CD4-positive, alpha-beta T cell treated with Interleukin-10 for 1 hour (primary cell): ENCODE data around the gene TPD52L2.
"Not testable (repeated sequence)": the region's sequence is repeated elsewhere in the genome, so short reads cannot be mapped to it uniquely, and the experiment has no call there.

ENCODE experiments used
- DNase-seq: peaks from one replicate; pipeline ENCODE4 v3.0.0-alpha.2; 2020

TPD52L2 gene

DNA sequence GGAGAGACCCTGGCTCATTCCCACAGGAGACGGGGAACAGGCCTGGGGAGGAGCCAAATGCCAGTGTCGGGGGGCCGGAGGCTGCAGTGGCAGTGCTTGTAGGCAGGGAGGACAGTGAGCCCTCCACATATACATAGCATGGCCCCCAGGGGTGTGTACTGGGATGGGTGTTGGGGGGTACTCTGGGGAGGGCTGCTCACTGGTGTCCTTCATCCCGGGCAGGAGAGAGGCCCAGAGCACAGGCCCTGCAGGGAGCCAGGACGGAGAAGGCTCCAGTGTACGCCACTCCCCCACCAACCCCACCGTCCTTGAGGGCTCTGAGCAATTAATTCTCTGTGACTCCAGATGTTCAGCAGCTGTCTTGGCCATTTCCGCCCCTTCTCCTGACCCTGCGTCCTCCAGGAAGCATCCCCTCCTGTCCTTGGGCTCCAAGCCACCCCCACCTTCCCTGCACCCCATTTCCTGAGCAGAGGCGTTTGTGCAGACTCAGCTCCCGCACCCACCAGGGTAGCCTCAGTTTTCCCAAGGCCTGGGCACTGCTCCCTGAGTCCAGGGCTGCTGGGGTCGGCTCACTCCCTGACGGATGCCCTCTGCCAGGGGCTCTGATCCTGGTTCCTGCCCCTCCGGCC, 7.2 kb upstream of the TPD52L2 start:
- no peak for DNase-seq

DNA sequence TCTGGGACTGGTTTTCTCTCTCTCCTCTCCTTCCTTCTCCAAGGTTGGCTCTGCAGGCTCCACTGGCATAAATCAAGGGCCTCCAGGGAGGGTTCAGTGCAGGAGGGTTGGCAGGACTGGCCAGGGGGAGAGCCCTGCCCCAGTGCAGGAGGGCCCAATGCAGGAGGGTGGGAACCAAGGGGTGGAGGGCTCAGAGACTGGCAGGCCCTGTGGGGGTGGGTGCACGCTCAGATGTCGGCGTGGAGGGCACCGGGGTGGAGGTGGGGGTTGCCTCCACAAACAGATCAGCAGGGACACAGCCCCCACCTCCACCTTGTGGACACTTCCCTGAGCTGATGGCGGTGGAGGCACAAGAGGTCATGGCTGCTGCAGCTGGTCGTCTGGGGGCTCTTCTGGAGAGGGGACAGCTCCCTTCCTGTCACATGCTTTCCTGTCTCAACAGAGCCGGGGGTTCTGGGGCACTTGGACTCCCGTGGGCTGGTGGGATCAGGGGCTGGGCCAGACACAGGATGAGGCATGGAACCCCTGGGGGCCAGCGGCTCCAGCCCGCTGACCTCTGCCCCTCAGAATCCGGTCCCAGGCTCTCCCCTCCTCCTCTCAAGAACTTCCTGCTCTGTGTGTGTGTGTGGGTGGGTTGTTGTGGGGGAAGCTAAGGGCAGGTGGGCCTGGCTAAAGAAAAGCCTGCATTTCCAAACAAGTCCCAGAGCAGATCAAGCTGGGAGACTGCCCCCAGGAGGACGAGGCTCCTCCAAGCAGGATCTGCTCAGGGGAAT, 6.5 kb upstream of the TPD52L2 start:
- no peak for DNase-seq

DNA sequence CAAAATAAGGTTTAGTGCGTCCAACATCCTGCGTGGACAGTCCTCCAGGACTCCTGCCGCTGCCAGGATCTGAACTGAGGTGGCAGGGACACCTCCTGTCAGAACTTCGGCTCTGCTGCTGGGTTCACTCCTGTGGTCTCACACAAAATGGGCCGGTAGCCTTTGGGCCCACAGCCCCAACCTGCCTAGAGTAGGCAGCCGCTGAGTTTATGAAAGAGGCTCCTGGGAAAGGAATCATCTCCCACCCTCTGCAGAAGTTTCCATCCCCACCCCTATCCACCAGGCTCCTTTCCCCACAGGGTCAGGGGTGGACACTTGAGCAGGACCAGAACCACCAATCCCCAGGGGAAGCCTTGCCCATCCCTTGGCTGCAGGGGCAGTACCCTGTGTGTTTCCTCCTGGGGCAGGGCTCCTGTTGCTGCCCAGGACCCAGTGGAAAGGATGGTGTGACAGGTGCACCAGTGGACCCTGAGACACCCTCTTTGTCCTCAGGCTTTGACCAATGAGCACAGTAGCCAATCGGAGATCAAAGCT, 5.8 kb upstream of the TPD52L2 start:
- DNase-seq: no peak

DNA sequence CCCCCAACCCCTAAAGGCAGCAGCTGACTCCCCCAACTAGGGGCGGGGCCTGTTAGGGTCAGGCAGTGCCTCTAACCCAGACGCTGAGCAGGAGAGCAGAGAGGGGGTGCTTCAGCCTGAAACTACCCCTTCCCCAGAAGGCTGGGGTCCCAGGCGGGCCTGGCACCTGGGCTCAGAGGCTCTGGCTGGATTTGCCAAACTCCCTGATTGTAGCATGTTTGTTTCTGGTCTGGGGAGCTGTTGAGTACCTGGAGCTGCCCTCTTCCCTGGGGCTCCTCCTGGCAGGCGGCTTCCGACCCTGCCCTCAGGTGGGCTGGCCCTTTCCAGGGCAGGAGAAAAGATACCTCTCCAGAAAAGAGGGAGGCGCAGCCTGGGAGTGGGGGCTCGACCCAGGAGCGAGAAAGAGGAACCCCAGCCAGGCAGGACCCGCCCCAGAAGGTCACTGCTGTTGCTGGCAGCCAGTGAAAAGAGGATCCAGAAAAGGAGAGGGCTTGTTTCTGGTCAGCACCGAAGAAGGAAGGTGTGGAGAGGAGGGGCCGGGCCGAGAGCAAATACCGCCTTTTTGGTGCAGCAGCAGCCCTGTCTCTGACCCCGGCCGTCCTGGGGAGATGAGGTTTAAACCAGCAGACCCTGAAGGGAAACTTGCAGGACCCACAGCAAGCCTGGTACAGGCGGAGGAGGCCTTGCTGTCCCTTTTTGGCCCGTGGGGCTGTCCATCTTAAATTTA, 4.6 kb upstream of the TPD52L2 start:
- DNase-seq: no peak

DNA sequence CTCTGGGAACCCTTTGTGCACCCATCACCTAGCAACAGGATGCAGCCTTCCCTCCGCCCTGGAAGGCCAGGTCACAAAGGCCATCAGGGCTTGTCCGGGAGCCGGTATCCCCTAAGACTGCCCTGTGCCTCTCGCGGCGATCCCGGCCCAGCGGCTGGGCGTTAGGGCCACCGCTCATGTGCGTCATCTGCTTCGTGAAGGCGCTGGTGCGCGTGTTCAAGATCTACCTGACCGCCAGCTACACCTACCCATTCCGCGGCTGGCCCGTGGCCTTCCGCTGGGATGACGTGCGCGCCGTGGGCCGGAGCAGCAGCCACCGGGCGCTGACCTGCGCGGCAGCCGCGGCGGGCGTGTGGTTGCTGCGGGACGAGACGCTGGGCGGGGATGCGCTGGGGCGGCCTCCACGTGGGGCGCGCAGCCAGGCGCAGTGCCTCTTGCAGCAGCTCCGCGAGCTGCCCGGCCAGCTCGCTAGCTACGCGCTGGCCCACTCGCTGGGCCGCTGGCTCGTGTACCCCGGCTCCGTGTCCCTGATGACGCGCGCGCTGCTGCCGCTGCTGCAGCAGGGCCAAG, 3.6 kb upstream of the TPD52L2 start, which contains the start of gene ABHD16B:
TSS of gene ABHD16B (plus strand) at position 134 of the 570 bp plus-strand sequence. CDS start at position 177, 43 bp downstream.
- no peak for DNase-seq

DNA sequence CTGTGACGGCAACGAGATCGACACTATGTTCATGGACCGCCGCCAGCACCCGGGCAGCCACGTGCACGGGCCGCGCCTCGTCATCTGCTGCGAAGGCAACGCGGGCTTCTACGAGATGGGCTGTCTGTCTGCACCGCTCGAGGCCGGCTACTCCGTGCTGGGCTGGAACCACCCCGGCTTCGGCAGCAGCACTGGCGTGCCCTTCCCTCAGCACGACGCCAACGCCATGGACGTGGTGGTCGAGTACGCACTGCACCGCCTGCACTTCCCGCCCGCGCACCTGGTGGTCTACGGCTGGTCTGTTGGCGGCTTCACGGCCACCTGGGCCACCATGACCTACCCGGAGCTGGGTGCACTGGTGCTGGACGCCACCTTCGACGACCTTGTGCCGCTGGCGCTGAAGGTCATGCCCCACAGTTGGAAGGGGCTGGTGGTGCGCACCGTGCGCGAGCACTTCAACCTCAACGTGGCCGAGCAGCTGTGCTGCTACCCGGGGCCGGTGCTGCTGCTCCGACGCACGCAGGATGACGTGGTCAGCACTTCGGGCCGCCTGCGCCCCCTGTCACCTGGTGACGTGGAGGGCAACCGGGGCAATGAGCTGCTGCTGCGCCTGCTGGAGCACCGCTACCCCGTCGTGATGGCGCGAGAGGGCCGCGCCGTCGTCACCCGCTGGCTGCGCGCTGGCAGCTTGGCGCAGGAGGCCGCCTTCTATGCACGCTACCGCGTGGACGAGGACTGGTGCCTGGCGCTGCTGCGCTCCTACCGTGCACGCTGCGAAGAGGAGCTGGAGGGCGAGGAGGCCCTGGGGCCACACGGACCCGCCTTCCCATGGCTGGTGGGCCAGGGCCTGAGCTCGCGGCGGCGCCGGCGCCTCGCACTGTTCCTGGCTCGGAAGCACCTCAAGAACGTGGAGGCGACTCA, 2.8 kb upstream of the TPD52L2 start:
- no peak for DNase-seq

DNA sequence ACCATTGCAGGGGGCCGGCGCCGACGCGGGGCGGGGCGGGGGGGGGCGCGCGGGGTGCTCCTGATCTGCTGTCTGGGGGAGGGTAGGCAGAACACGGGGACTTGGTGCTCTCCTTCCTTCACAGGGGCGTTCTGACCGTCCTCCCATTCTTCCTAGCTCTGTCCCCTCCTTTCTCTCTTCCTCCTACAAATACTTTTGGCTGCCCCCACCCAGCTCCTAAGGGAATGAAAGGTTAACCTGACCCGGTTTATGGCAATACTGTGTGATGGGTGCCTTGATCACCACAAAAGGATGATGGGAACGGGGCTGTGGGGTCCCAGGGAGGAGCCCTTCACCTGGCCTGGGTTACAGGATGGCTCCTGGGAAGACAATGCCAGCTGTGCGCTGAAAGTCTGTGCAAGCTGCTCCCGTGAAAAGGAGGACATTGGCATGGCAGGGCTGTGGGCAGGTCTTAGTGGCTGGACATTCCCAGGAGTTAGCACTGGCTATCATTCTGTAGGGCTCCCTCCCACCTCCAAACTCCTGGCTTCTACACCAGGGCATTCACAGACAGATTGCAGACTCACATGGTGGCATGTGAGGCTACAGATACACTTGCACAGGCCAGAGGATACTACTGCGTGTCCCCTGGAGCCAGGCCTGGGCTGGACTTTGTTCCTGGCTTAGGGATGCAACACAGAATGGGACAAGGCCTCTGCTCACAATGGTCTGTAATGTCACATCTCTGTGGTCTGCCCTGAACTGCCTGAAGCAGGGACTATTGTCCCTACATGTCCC, 1.9 kb upstream of the TPD52L2 start:
- DNase-seq: no peak

DNA sequence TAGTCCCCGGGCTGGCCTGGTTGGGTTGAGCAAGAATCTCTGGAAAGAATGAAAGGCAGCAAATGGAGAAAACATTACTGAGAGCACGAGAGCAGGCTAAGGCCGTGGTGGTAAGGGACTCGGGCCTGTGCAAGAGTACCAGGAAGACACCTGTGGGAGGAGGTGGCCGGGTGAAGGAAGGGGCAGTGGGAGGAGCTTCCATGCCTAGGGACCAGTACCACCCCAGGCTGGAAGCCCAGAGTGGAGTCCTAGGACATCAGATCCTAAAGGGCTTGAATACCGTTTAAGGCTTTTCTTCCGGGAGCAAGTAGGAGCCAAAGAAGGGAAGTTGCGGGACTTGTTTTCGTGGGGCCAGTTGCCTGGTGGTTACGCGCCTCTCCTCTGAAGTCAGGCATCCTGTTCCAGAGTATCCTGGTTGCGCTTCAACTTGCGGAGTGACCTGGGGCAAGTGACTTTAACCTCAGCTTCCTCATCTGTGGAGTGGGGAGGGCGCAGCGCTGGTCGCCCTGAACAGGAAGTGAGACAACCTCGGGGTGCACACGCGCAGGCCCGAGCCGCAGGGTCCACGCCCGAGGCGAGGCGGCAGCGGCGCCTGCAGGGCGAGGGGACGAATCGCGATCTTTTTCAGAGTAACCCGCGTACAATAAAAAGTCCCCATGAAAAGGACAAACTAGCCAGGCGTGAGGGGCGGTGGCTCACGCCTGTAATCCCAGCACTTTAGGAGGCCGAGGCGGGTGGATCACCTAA, 1.1 kb upstream of the TPD52L2 start:
- peak; percentile 84 for DNase-seq

DNA sequence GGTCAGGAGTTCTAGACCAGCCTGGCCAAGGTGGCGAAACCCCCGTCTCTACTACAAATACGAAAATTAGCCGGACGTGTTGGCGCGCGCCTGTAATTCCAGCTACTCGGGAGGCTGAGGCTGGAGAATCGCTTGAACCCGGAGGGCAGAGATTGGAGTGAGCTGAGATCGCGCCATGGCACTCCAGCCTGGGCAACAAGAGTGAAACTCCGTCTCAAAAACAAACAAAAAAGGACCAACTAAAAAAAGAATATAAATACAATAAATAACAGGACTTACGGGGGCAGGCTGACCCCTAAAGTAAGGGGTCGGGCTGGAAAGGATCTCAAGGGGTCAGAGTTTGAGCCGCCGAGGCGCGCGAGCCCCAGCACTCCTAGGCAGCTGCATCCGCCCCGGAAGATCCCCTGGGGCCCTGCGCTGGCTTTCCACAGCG, 509 bp upstream of the TPD52L2 start:
- DNase-seq: no peak

DNA sequence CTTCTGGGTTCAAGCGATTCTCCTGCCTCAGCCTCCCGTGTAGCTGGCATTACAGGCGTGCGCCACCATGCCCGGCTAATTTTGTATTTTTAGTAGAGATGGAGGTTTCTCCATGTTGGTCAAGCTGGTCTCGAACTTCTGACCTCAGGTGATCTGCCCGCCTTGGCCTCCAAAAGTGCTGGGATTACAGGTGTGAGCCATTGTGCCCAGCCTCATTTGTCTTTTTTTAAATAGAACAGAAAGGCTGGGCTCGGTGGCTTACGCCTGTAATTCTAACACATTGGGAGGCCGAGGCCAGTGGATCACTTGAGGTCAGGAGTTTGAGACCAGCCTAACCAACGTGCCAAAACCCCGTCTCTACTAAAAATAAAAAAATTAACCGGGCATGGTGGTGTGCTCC, 2.0 kb downstream of the TPD52L2 start:
- DNase-seq: not testable (repeated sequence)

DNA sequence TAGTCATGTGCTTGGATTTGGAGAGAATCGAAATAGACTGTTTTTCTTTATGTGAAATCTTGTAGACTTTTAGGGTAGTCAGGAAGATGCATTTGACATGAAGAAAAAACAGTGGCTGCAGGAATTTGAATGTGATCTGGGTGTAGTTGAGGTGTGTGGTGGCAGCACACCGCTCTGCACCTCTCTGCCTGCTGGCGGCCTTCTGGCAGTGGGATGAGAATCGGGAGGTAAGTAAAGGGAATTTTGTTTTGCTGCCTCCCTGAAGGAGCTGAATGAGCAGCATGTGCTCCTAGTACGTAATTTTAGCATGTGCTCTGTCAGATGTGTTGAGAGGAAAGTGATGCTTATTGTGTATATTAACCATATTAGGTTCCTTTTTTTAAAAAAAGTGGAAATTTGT, 3.2 kb downstream of the TPD52L2 start:
- DNase-seq: no peak

DNA sequence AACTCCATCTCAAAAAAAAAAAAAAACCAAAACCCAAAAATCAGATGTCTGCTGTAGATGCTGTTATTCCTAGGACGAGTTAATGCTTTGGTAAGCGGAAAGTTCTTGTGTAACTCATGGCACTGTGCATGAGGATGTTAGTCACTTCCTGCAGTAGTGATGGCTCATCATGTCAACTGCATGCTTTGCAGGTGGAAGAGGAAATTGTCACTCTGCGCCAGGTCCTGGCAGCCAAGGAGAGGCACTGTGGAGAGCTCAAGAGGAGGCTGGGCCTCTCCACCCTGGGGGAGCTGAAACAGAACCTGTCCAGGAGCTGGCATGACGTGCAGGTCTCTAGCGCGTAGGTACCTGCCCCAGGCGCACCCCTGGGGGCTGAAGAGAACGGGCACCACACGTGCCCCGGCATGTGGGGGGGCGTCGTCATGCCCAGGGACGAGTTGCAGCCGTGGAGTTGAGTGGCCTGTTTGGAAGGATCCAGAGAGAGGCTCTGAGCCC, 8.5 kb downstream of the TPD52L2 start:
- DNase-seq: peak; percentile 41

DNA sequence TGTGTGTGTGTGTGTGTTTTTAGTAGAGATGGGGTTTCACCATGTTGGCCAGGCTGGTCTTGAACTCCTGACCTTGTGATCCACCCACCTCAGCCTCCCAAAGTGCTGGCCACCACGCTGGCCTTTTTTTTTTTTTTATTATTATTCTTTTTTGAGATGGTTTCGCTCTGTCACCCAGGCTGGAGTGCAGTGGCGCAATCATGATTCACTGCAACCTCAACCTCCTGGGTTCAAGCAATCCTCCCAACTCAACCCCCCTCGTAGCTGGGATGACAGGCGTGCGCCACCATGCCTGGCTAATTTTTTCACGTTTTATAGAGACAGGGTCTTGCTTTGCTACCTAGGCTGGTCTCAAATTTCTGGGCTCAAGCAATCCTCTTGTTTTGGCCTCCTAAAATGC, 9.2 kb downstream of the TPD52L2 start:
- DNase-seq: not testable (repeated sequence)

DNA sequence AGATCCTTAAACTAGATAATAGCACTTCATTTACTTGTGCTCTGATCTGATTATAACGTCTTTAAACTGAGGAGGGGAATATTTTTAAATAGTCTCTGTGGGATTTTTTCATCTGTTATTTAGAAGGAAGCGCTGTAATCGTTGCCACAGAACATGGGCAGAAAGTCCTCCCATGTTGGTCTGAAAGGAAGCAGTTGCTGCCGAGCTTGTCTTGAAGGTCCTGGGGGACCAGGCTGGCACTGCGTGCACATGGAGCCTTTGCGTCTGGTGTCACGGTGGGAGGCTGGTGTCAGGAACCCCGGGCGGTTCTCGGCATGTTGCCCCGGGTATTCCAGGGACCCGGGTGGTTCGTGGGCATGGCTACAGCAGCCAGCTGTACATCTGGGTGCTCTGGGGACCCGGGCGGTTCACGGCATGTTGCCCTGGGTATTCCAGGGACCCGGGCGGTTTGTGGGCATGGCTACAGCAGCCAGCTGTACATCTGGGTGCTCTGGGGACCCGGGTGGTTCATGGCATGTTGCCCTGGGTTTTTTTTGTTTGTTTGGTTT, 11.5 kb downstream of the TPD52L2 start:
- no peak for DNase-seq

DNA sequence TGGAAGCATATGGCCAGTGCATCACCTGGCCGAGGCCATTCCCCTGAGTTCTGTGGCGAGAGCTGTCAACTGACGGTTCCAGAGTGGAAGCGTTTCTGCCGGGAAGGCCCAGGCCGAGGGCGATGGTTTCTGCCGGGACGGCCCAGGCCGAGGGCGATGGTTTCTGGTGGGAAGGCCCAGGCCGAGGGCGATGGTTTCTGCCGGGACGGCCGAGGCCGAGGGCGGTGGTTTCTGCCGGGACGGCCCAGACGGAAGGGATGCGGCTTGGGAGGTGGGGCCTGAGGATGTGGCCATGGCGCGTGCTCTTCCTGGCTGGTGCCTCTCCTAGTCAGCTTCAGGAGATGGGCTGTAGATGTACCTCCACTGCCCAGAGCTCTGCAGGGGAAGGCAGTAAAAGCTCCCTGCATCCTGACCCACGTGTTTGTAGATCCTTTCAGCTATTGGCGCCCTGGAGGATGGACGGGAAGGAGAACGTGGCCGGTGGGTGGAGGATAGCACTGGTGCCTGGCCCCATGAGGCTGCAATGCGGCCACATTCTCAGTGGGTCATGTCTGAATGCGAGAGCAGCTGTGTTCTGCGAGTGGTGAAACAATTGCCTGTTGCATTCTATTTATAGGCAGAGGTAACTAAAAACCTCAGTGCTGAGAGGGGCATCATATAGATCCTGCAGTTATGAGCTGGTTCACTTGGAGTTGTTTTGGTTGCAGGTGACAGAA, 12.8 kb downstream of the TPD52L2 start:
- DNase-seq: no peak

DNA sequence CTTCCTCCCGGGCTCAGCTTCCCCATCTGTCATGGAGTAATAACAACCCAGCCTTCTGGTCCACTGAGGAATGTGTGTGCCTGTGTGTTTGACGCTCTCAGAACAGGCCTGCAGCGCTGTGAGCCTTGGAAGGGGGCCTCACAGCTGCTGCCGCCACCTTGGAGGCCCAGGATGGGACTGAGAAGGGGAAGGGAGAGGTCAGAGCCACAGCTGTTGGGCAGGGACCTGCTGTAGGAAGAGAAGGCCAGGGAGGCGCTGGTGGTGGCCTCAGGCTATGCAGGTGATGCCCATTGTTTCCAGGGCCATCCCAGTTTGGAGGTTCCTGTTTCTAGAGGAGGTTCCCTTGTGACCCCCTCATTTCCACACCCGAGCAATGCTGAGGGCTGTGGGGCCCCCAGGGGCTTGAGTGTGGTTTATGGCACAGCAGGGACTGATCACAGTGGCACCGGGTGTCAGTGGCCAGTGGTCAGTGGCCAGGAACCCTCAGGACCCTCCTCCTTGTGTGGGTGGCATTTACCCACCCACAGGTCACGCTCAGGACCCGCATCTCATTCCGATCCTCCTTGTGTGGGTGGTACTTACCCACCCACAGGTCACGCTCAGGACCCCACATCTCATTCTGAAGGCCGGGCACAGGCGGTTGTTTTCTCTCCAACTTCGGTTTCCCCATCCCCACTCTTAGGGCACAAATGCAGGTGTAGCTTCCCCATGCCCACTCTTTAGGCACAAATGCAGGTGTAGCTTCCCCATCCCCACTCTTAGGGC, 14.0 kb downstream of the TPD52L2 start:
- DNase-seq: no peak

DNA sequence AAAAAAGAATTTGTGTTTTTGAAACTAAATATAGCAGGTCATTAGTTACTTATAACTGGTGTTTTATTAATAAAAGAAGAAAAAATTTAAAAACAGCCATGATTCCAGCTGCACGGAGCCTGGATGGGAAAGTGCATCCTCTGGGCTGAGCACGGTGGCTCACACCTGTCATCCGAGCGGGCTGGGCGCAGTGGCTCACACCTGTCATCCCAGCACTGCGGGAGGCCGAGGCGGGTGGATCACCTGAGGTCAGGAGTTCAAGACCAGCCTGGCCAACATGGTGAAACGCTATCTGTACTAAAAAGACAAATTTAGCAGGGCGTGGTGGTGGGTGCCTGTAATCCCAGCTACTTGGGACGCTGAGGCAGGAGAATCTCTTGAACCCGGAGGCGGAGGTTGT, 15.8 kb downstream of the TPD52L2 start:
- DNase-seq: not testable (repeated sequence)

DNA sequence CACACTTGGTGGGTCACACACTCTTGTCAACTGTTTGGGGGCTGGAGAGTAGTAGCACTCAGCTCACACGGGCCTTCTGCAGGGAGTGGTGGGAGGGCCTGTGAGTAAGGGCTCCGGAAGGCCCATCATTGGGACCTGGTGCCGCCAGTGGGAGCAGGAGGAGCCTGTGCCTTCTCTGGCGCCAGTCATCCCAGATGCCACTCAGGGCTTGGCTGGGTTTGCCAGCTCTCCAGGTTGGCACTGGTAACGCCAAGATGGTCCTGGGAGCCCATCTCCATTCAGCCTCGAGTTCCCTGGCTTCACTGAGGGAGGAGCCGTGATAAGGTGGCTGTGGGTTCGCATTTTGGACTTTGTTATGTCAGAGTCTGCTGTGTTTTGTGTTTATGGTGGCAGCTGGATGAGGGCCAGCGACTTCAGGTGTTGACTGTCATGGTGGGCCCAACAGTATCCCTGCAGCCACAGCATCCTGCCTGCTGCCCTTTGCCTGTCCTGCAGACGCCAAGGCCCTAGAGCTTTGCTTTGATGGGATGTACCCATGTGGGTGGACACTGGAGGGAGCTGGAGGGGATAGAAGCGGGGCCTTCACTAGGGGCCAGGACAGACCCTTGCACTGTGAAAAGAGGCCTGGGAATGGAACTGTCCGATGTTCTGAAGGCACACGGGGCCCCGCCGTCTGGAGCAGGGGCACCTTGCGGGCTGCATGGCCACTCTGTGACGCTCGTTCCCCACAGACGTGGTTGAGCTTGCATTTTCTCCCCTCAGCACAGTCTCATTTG, 16.6 kb downstream of the TPD52L2 start:
- no peak for DNase-seq
